CD14-positive monocyte (primary cell): ENCODE data around the gene KIF16B. TPM values are rescaled to one million over a fixed set of nuclear protein-coding genes. Genes with fewer than 3 reads are reported as not detected.

Experiments used
- DNase-seq, 3 donors: peaks; one replicate each; pipeline ENCODE4 v3.0.0-alpha.2; 2011 to 2022
- H2AFZ ChIP-seq: 2 replicates; pipeline ENCODE4 v1.6.0; 2012; ENCODE audit warnings: mild to moderate bottlenecking, low read depth, low read length, inconsistent platforms; ENCODE audit not compliant: insufficient read depth, poor library complexity, severe bottlenecking
- H3K27ac ChIP-seq, 2 donors: 1 replicate in 1 of 2; 2 replicates in 1 of 2; pipeline ENCODE4 v1.5.1; 2012 to 2013; ENCODE audit warnings: low read length in 2 of 2, control low read depth in 1 of 2, inconsistent platforms in 1 of 2, low read depth in 1 of 2, mild to moderate bottlenecking in 1 of 2
- H3K27me3 ChIP-seq, 2 donors: one replicate each; pipeline versions ENCODE4 v1.6.0 to v1.6.1; 2011 to 2013; ENCODE audit warnings: low read length in 2 of 2; ENCODE audit not compliant: control insufficient read depth in 2 of 2, insufficient read depth in 2 of 2
- H3K36me3 ChIP-seq, 2 donors: replicated peaks in 1 of 2; 1 replicate in 1 of 2; 2 replicates in 1 of 2; pipeline versions ENCODE4 v1.5.1 to v1.6.1; 2012 to 2013; ENCODE audit warnings: low read length in 2 of 2, control low read depth in 1 of 2, inconsistent platforms in 1 of 2, mild to moderate bottlenecking in 1 of 2; ENCODE audit not compliant: insufficient read depth in 2 of 2, control insufficient read depth in 1 of 2
- H3K4me1 ChIP-seq, 2 donors: 1 replicate in 1 of 2; 2 replicates in 1 of 2; pipeline versions ENCODE4 v1.5.1 to v1.6.1; 2012 to 2013; ENCODE audit warnings: low read length in 2 of 2, control low read depth in 1 of 2, inconsistent platforms in 1 of 2, mild to moderate bottlenecking in 1 of 2, moderate library complexity in 1 of 2; ENCODE audit not compliant: insufficient read depth in 2 of 2, control insufficient read depth in 1 of 2
- H3K4me2 ChIP-seq: replicated peaks from 2 replicates; pipeline ENCODE3; 2012; ENCODE audit warnings: low read length, moderate library complexity, mild to moderate bottlenecking; ENCODE audit not compliant: poor library complexity, severe bottlenecking; ENCODE audit errors: extremely low read depth
- H3K4me3 ChIP-seq, 3 experiments: fragments of 200-600 bp in 1 of 3; sonication (generic) in 1 of 3; replicated peaks in 1 of 3; 1 replicate in 2 of 3; 2 replicates in 1 of 3; pipeline ENCODE4 v1.5.1; 2011 to 2013; ENCODE audit warnings: low read length in 3 of 3, mild to moderate bottlenecking in 3 of 3, control low read depth in 2 of 3, low read depth in 2 of 3, inconsistent platforms in 1 of 3, moderate library complexity in 1 of 3
- H3K79me2 ChIP-seq: 2 replicates; pipeline ENCODE4 v1.6.0; 2012; ENCODE audit warnings: mild to moderate bottlenecking, control low read depth, inconsistent platforms, low read length, moderate library complexity; ENCODE audit not compliant: insufficient read depth
- H3K9ac ChIP-seq: 2 replicates; pipeline ENCODE4 v1.6.0; 2017; ENCODE audit warnings: low read length, mild to moderate bottlenecking; ENCODE audit not compliant: insufficient read depth, poor library complexity, severe bottlenecking
- H3K9me3 ChIP-seq, 2 donors: replicated peaks in 1 of 2; 1 replicate in 1 of 2; 2 replicates in 1 of 2; pipeline versions ENCODE4 v1.5.1 to v1.6.1; 2012 to 2013; ENCODE audit warnings: low read length in 2 of 2, control low read depth in 1 of 2; ENCODE audit not compliant: control insufficient read depth in 1 of 2, insufficient read depth in 1 of 2
- H4K20me1 ChIP-seq: 2 replicates; pipeline ENCODE4 v1.6.0; 2012; ENCODE audit warnings: mild to moderate bottlenecking, low read length, control low read depth, moderate library complexity; ENCODE audit not compliant: insufficient read depth
- H3K27ac Mint-ChIP-seq, 7 donors: one replicate each; pipeline ENCODE4 v1.8.0; 2020; ENCODE audit warnings: mild to moderate bottlenecking in 7 of 7, mixed read lengths in 7 of 7, moderate library complexity in 6 of 7, inconsistent platforms in 2 of 7
- H3K27me3 Mint-ChIP-seq, 3 donors: one replicate each; pipeline ENCODE4 v1.8.0; 2021 to 2022; ENCODE audit warnings: low read depth in 3 of 3, mild to moderate bottlenecking in 3 of 3, mixed read lengths in 3 of 3, moderate library complexity in 3 of 3, inconsistent platforms in 1 of 3
- H3K36me3 Mint-ChIP-seq, 2 donors: one replicate each; pipeline ENCODE4 v1.8.0; 2020; ENCODE audit warnings: mixed read lengths in 2 of 2, inconsistent platforms in 1 of 2, mild to moderate bottlenecking in 1 of 2
- H3K4me1 Mint-ChIP-seq: one replicate; pipeline ENCODE4 v1.8.0; 2020; ENCODE audit warnings: mild to moderate bottlenecking, mixed read lengths
- H3K4me3 Mint-ChIP-seq, 2 donors: one replicate each; pipeline ENCODE4 v1.8.0; 2020; ENCODE audit warnings: mild to moderate bottlenecking in 2 of 2, mixed read lengths in 2 of 2, moderate library complexity in 1 of 2
- H3K9me3 Mint-ChIP-seq, 7 donors: one replicate each; pipeline ENCODE4 v1.8.0; 2020 to 2022; ENCODE audit warnings: mixed read lengths in 7 of 7, mild to moderate bottlenecking in 6 of 7, moderate library complexity in 6 of 7, inconsistent platforms in 2 of 7
- CTCF ChIP-seq: fragments of 200-600 bp; IDR thresholded peaks from one replicate; pipeline ENCODE4 v1.8.0; 2022; ENCODE audit warnings: antibody characterized with exemption, mild to moderate bottlenecking
- WGBS: methylation state at CpG from one replicate; pipeline ENCODE4 v1.1.5; 2013; ENCODE audit warnings: missing lambda C conversion rate; ENCODE audit not compliant: insufficient coverage; 5-methylcytosine and 5-hydroxymethylcytosine counted together
- intact Hi-C, 2 donors: fragments of 100-400 bp; cut with micrococcal nuclease; formaldehyde crosslinking; loops; one replicate each; pipeline versions ENCODE4 v1.15.0 to v1.15.1; 2023
- polyA plus RNA-seq, 3 donors: library from polyadenylated mRNA; depleted of rRNA in 1 of 3; unstranded in 2 of 3; stranded (reverse) in 1 of 3; fragments of 300-500 nt in 2 of 3; fragments of >200 nt in 1 of 3; fragmentation: Illumina TruSeq in 2 of 3; gene quantifications; 1 replicate in 2 of 3; 2 replicates in 1 of 3; pipeline ENCODE4 v1.2.3, GENCODE V29; 2012 to 2021

KIF16B gene
- polyA plus RNA-seq, 3 donors = 0.89 to 2.9 (median 2.8) TPM

GRCh38 chr20:16246291-16246690, 327.0 kb downstream of the KIF16B start:
- no peaks in the 10 kb centered on the region for H3K36me3 Mint-ChIP-seq
- TF ChIP-seq CTCF = no peak
- peaks cover 1 to 2% (median 2%) of the 10 kb centered on the region in 3 donors for H3K27me3 Mint-ChIP-seq
- DNase-seq = no peak
- Histone ChIP-seq H3K27me3 (no peaks in the 10 kb centered on the region), H3K9me3 (no peaks in the 10 kb centered on the region), H3K4me2 (no peak overlapping the region), H3K9ac (no peak overlapping the region), H3K4me1 (no peaks in the 10 kb centered on the region), H3K4me3 (no peak overlapping the region), H2AFZ (no peak overlapping the region), H3K36me3 (no peaks in the 10 kb centered on the region), H3K27ac (no peak overlapping the region), H4K20me1 (no peaks in the 10 kb centered on the region), H3K79me2 (no peaks in the 10 kb centered on the region)
- H3K9me3 Mint-ChIP-seq = peaks cover 0 to 3% (median 0%) of the 10 kb centered on the region in 7 donors
- WGBS = 97% methylated on average over 3 of the region's 7 CpGs
- no peaks in the 10 kb centered on the region for H3K4me1 Mint-ChIP-seq
- no peak overlapping the region for H3K4me3 Mint-ChIP-seq
- no peak overlapping the region for H3K27ac Mint-ChIP-seq
- intact Hi-C loops = no loop called here

- peaks cover 1 to 2% (median 2%) of the 10 kb centered on the region in 3 donors for H3K27me3 Mint-ChIP-seq
- WGBS = 87% methylated on average over 9 of the region's 9 CpGs
- no peaks in the 10 kb centered on the region for H3K4me1 Mint-ChIP-seq
- no peak overlapping the region for H3K4me3 Mint-ChIP-seq
- H3K9me3 Mint-ChIP-seq = peaks cover 0 to 4% (median 0%) of the 10 kb centered on the region in 7 donors
- intact Hi-C loops = no loop called here
- Histone ChIP-seq H3K4me2 (no peak overlapping the region), H3K9me3 (no peaks in the 10 kb centered on the region), H3K4me3 (no peak overlapping the region), H4K20me1 (no peaks in the 10 kb centered on the region), H3K79me2 (no peaks in the 10 kb centered on the region), H3K36me3 (no peaks in the 10 kb centered on the region), H3K9ac (no peak overlapping the region), H3K4me1 (no peaks in the 10 kb centered on the region), H3K27me3 (no peaks in the 10 kb centered on the region), H2AFZ (no peak overlapping the region), H3K27ac (no peak overlapping the region)
- no peak for DNase-seq
- peak overlapping the region in 1 of 7 donors; percentile 31 for H3K27ac Mint-ChIP-seq
- no peak for TF ChIP-seq CTCF
- no peaks in the 10 kb centered on the region for H3K36me3 Mint-ChIP-seq
Measured at GRCh38 chr20:16245879-16246278, 327.4 kb downstream of the KIF16B start.
